PC-9 (cell line): ENCODE data around the gene DMXL1.

Experiments
- EZH2 ChIP-seq: fragments of 200-600 bp; sonication (generic); IDR thresholded peaks from 2 replicates; pipeline ENCODE4 v1.8.0; 2017; ENCODE audit warnings: antibody characterized with exemption, low read depth
- TF ChIP-seq, protein P1 (sequence below): fragments of 200-600 bp; sonication (generic); conservative IDR thresholded peaks from 2 replicates; pipeline ENCODE4 v1.6.1; 2017; ENCODE audit warnings: mixed run types, antibody characterized with exemption, mild to moderate bottlenecking, moderate library complexity

GRCh38 chr5:119250946-119251901 is 180.3 kb downstream of the DMXL1 start:
- TF ChIP-seq, protein P1, sequence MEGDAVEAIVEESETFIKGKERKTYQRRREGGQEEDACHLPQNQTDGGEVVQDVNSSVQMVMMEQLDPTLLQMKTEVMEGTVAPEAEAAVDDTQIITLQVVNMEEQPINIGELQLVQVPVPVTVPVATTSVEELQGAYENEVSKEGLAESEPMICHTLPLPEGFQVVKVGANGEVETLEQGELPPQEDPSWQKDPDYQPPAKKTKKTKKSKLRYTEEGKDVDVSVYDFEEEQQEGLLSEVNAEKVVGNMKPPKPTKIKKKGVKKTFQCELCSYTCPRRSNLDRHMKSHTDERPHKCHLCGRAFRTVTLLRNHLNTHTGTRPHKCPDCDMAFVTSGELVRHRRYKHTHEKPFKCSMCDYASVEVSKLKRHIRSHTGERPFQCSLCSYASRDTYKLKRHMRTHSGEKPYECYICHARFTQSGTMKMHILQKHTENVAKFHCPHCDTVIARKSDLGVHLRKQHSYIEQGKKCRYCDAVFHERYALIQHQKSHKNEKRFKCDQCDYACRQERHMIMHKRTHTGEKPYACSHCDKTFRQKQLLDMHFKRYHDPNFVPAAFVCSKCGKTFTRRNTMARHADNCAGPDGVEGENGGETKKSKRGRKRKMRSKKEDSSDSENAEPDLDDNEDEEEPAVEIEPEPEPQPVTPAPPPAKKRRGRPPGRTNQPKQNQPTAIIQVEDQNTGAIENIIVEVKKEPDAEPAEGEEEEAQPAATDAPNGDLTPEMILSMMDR, result no peak
- no peak for TF ChIP-seq EZH2
